ENCODE data around the gene CNBP. TPM values are rescaled to one million over a fixed set of nuclear protein-coding genes. Genes with fewer than 3 reads are reported as not detected.
"Not testable (repeated sequence)": the region's sequence is repeated elsewhere in the genome, so short reads cannot be mapped to it uniquely, and the experiment has no call there.

Gene CNBP
- total RNA-seq, 2 donors from 2014 or later: 253 to 276 TPM

DNA sequence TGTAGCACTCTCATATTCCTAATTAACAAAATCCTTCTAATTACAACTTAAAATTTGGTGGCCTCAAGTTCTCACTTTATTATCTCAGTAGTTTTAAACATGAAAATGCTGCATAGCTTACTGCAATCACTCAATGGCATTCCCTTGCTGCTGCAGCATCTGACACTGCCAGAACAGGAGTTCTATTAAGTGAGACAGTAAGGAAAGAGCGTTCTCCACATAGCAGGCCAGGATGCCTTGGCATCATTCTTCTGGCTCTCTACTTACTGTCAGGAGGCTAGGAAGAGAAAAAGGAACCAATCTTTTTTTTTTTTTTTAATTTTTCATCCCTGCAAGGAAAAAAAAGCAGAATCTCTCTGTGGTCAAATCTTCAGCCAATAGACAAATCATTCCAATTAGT, 3.2 kb downstream of the CNBP start:
- H3K4me3 Mint-ChIP-seq: peak overlapping the region; percentile 96
- H3K4me1 Mint-ChIP-seq: peaks cover 47% of the 10 kb centered on the region
- peaks cover 8% of the 10 kb centered on the region for H3K36me3 Mint-ChIP-seq (ENCODE audit: low read depth)
- no peaks in the 10 kb centered on the region for H3K9me3 ChIP-seq (ENCODE audit: control insufficient read depth, low read length, poor library complexity, severe bottlenecking)
- peak overlapping the region; percentile 97 for H3K27ac Mint-ChIP-seq
- H3K27me3 Mint-ChIP-seq: no peaks in the 10 kb centered on the region
- DNase-seq: no peak
- ATAC-seq: no peak

- ATAC-seq (no peak), DNase-seq (no peak)
- H3K27ac Mint-ChIP-seq: peak overlapping the region; percentile 97
- peak overlapping the region; percentile 85 for H3K4me3 Mint-ChIP-seq
- no peaks in the 10 kb centered on the region for H3K27me3 Mint-ChIP-seq
- H3K4me1 Mint-ChIP-seq: peaks cover 40% of the 10 kb centered on the region
- H3K9me3 ChIP-seq (ENCODE audit: control insufficient read depth, low read length, poor library complexity, severe bottlenecking): no peaks in the 10 kb centered on the region
- H3K36me3 Mint-ChIP-seq (ENCODE audit: low read depth): peaks cover 7% of the 10 kb centered on the region
Measured at GRCh38 chr3:129176051-129176450, 7.6 kb downstream of the CNBP start.

DNA sequence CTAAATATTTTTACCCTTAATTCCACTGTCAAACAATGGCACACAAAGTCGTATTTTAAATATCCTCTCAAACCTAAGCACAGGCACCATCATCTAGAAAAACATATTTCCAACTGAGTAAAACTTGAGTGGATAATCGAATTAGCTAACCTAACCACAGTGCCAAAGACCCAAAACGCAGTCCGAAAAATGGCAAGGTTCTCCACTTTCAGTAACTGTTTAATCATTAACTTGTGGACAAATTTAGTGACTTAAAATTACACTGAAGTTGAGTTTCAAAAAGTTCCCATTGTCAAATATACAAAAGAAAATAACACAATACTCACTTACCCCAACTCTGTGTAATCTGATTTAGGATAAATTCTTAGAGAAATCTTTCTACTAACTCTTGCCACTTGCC, 10.0 kb downstream of the CNBP start:
- H3K9me3 ChIP-seq (ENCODE audit: control insufficient read depth, low read length, poor library complexity, severe bottlenecking): peaks cover 2% of the 10 kb centered on the region
- peaks cover 5% of the 10 kb centered on the region for H3K36me3 Mint-ChIP-seq (ENCODE audit: low read depth)
- H3K4me1 Mint-ChIP-seq: peaks cover 29% of the 10 kb centered on the region
- DNase-seq (no peak), ATAC-seq (no peak)
- no peak overlapping the region for H3K4me3 Mint-ChIP-seq
- H3K27ac Mint-ChIP-seq: peak overlapping the region; percentile 97
- no peaks in the 10 kb centered on the region for H3K27me3 Mint-ChIP-seq

- no peak for ATAC-seq
- DNase-seq: no peak
- Mint-ChIP-seq H3K27me3 (no peaks in the 10 kb centered on the region), H3K4me1 (peaks cover 28% of the 10 kb centered on the region), H3K36me3 (ENCODE audit: low read depth) (peaks cover 5% of the 10 kb centered on the region), H3K27ac (peak overlapping the region; percentile 97), H3K4me3 (peak overlapping the region; percentile 2)
- peaks cover 2% of the 10 kb centered on the region for H3K9me3 ChIP-seq (ENCODE audit: control insufficient read depth, low read length, poor library complexity, severe bottlenecking)
Measured at GRCh38 chr3:129173206-129173605, 10.5 kb downstream of the CNBP start.

DNA sequence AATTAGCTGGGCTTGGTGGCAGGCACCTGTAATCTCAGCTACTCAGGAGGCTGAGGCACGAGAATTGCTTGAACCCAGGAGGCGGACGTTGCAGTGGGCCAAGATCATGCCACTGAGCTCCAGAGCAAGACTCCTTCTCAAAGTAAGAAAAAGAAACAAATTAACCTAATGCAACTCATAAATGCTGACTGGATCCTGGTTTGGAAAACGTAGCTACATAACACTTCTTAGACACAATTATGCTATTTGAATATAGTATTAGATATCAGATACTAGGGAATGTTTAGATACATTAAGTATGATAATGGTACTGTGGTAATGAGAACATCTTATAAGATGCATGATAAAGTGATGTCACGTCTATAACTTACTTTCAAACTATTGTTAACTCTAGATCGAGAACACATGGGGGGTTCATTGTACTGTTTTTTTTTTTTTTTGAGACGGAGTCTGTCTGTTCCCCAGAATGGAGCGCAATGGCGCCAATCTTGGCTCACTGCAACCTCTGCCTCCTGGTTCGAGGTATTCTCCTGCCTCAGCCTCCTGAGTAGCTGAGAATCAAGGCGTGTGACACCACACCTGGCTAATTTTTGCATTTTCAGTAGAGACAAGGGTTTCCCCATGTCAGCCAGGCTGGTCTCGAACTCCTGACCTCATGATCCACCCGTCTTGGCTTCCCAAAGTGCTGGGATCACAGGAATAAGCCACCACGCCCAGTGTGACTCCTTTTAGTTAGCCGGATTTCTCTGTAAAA, 16.9 kb downstream of the CNBP start:
- DNase-seq: no peak
- peak overlapping the region; percentile 60 for H3K27ac Mint-ChIP-seq
- ATAC-seq: no peak
- H3K9me3 ChIP-seq (ENCODE audit: control insufficient read depth, low read length, poor library complexity, severe bottlenecking): peaks cover 2% of the 10 kb centered on the region
- peaks cover 18% of the 10 kb centered on the region for H3K4me1 Mint-ChIP-seq
- H3K4me3 Mint-ChIP-seq: no peak overlapping the region
- peaks cover 2% of the 10 kb centered on the region for H3K36me3 Mint-ChIP-seq (ENCODE audit: low read depth)
- H3K27me3 Mint-ChIP-seq: no peaks in the 10 kb centered on the region

GRCh38 chr3:129165594-129165993, 18.1 kb downstream of the CNBP start:
- not testable (repeated sequence) for ATAC-seq; DNase-seq; H3K9me3 ChIP-seq (ENCODE audit: control insufficient read depth, low read length, poor library complexity, severe bottlenecking); H3K4me3 Mint-ChIP-seq; H3K27me3 Mint-ChIP-seq; H3K36me3 Mint-ChIP-seq (ENCODE audit: low read depth)
- peak overlapping the region; percentile 89 for H3K27ac Mint-ChIP-seq
- H3K4me1 Mint-ChIP-seq: peaks cover 21% of the 10 kb centered on the region

GRCh38 chr3:129164500-129164899, 19.2 kb downstream of the CNBP start:
- no peak for DNase-seq
- Mint-ChIP-seq H3K4me1 (peaks cover 29% of the 10 kb centered on the region), H3K27me3 (no peaks in the 10 kb centered on the region), H3K27ac (peak overlapping the region; percentile 89), H3K36me3 (ENCODE audit: low read depth) (no peaks in the 10 kb centered on the region), H3K4me3 (no peak overlapping the region)
- no peak for ATAC-seq
- no peaks in the 10 kb centered on the region for H3K9me3 ChIP-seq (ENCODE audit: control insufficient read depth, low read length, poor library complexity, severe bottlenecking)

GRCh38 chr3:129162729-129163579, 20.7 kb downstream of the CNBP start:
- H3K27me3 Mint-ChIP-seq: no peaks in the 10 kb centered on the region
- H3K27ac Mint-ChIP-seq: peak overlapping the region; percentile 100
- H3K36me3 Mint-ChIP-seq (ENCODE audit: low read depth): no peaks in the 10 kb centered on the region
- no peaks in the 10 kb centered on the region for H3K9me3 ChIP-seq (ENCODE audit: control insufficient read depth, low read length, poor library complexity, severe bottlenecking)
- DNase-seq (no peak), ATAC-seq (no peak)
- H3K4me1 Mint-ChIP-seq: peaks cover 35% of the 10 kb centered on the region
- H3K4me3 Mint-ChIP-seq: peak overlapping the region; percentile 99

GRCh38 chr3:129161860-129162271, 21.8 kb downstream of the CNBP start:
- peak in 1 of 3 donors; percentile 12 for DNase-seq
- Mint-ChIP-seq H3K27me3 (no peaks in the 10 kb centered on the region), H3K36me3 (ENCODE audit: low read depth) (no peaks in the 10 kb centered on the region), H3K27ac (peak overlapping the region; percentile 100), H3K4me3 (peak overlapping the region; percentile 99), H3K4me1 (peaks cover 35% of the 10 kb centered on the region)
- no peaks in the 10 kb centered on the region for H3K9me3 ChIP-seq (ENCODE audit: control insufficient read depth, low read length, poor library complexity, severe bottlenecking)
- ATAC-seq: no peak

- ATAC-seq (peak; percentile 83), DNase-seq (peak; percentile 75 to 82 (median 78))
- peak within 1 kb of the TSS; percentile 99 for H3K4me3 Mint-ChIP-seq
- peaks cover 33% of the 10 kb centered on the region for H3K4me1 Mint-ChIP-seq
- H3K36me3 Mint-ChIP-seq (ENCODE audit: low read depth): no peaks in the 10 kb centered on the region
- H3K9me3 ChIP-seq (ENCODE audit: control insufficient read depth, low read length, poor library complexity, severe bottlenecking): no peaks in the 10 kb centered on the region
- H3K27me3 Mint-ChIP-seq: no peaks in the 10 kb centered on the region
- peak within 1 kb of the TSS; percentile 100 for H3K27ac Mint-ChIP-seq
Measured at GRCh38 chr3:129160891-129161859, 22.5 kb downstream of the CNBP start, which contains the start of gene ISY1. Gene ISY1 (minus strand): TSS chr3:129161063. CDS start chr3:129160975, 88 bp downstream.

DNA sequence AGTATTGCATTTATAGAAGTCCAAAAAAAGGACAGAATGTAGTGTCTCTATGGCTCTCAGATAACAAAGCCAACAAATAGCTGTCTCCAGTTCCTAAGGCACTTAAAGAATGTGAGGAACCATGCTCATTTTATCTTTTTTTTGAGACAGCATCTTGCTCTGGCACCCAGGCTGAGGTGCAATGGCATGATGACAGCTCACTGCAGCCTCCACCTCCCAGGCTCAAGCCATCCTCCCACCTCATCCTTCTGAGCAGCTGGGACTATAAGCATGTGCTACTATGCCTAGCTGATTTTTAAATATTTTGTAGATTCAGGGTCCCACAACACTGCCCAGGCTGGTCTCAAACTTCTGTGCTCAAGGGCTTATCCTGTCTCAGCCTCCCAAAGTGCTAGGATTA, 38.9 kb downstream of the CNBP start:
- Mint-ChIP-seq H3K4me1 (peaks cover 3% of the 10 kb centered on the region), H3K27me3 (no peaks in the 10 kb centered on the region), H3K36me3 (ENCODE audit: low read depth) (peaks cover 3% of the 10 kb centered on the region), H3K27ac (no peak overlapping the region), H3K4me3 (no peak overlapping the region)
- DNase-seq (no peak), ATAC-seq (no peak)
- no peaks in the 10 kb centered on the region for H3K9me3 ChIP-seq (ENCODE audit: control insufficient read depth, low read length, poor library complexity, severe bottlenecking)

DNA sequence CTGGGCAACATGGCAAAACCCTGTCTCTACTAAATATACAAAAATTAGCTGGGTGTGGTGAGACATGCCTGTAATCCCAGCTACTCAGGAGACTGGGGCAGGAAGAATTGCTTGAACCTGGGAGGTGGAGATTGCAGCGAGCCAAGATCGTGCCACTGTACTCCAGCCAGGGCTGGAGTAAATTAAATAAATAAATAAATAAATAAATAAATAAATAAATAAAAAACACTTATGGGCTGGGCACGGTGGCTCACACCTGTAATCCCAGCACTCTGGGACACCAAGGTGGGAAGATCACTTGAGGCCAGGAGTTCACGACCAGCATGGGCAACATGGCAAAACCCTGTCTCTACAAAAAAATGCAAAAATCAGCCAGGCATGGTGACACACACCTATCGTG, 42.7 kb downstream of the CNBP start:
- not testable (repeated sequence) for DNase-seq; H3K27me3 Mint-ChIP-seq; H3K36me3 Mint-ChIP-seq (ENCODE audit: low read depth); ATAC-seq; H3K27ac Mint-ChIP-seq; H3K4me3 Mint-ChIP-seq; H3K9me3 ChIP-seq (ENCODE audit: control insufficient read depth, low read length, poor library complexity, severe bottlenecking); H3K4me1 Mint-ChIP-seq

Measured in T-helper 17 cell (primary cell).